Mesendoderm (in vitro differentiated cells): ENCODE measurements around the gene EP400.

Experiments
- DNase-seq: peaks from one replicate; pipeline ENCODE4 v3.0.0; 2013
- H2AK5ac ChIP-seq: 2 replicates; pipeline ENCODE4 v1.6.1; 2013; ENCODE audit warnings: low read length, inconsistent platforms
- H2BK120ac ChIP-seq: 2 replicates; pipeline ENCODE4 v1.6.1; 2013; ENCODE audit warnings: low read depth, mild to moderate bottlenecking, low read length, moderate library complexity, mixed read lengths
- H2BK15ac ChIP-seq: replicated peaks from 2 replicates; pipeline ENCODE4 v1.6.1; 2013; ENCODE audit warnings: low read depth, mild to moderate bottlenecking, moderate library complexity
- H2BK5ac ChIP-seq: 2 replicates; pipeline ENCODE4 v1.6.1; 2013; ENCODE audit warnings: low read length, inconsistent platforms
- H3K18ac ChIP-seq: 2 replicates; pipeline ENCODE4 v1.6.1; 2013; ENCODE audit warnings: mild to moderate bottlenecking, low read length, mixed read lengths
- H3K23ac ChIP-seq: one replicate; pipeline ENCODE4 v1.6.1; 2013; ENCODE audit warnings: low read length
- H3K27ac ChIP-seq: 2 replicates; pipeline ENCODE4 v1.5.1; 2013; ENCODE audit warnings: low read depth, mild to moderate bottlenecking, inconsistent platforms, low read length, moderate library complexity
- H3K27me3 ChIP-seq: 2 replicates; pipeline ENCODE4 v1.6.1; 2013; ENCODE audit warnings: low read length, control low read depth, mild to moderate bottlenecking, inconsistent platforms; ENCODE audit not compliant: insufficient read depth, poor library complexity
- H3K36me3 ChIP-seq: 2 replicates; pipeline ENCODE4 v1.6.1; 2013; ENCODE audit warnings: low read length, inconsistent platforms; ENCODE audit not compliant: control insufficient read depth, insufficient read depth
- H3K4ac ChIP-seq: one replicate; pipeline ENCODE4 v1.6.1; 2013; ENCODE audit warnings: low read depth, mild to moderate bottlenecking, low read length, moderate library complexity
- H3K4me1 ChIP-seq: 2 replicates; pipeline ENCODE4 v1.6.1; 2013; ENCODE audit warnings: low read depth, low read length, inconsistent platforms; ENCODE audit not compliant: control insufficient read depth
- H3K4me2 ChIP-seq: 2 replicates; pipeline ENCODE4 v1.6.1; 2013; ENCODE audit warnings: low read length
- H3K4me3 ChIP-seq: 2 replicates; pipeline ENCODE4 v1.5.1; 2013; ENCODE audit warnings: mild to moderate bottlenecking, low read length
- H3K56ac ChIP-seq: one replicate; pipeline ENCODE4 v1.6.1; 2013; ENCODE audit warnings: low read length
- H3K79me1 ChIP-seq: 2 replicates; pipeline ENCODE4 v1.6.1; 2013; ENCODE audit warnings: low read length, inconsistent platforms
- H3K79me2 ChIP-seq: 2 replicates; pipeline ENCODE4 v1.6.1; 2013; ENCODE audit warnings: mild to moderate bottlenecking, low read length; ENCODE audit not compliant: control insufficient read depth, insufficient read depth
- H3K9ac ChIP-seq: 2 replicates; pipeline ENCODE4 v1.6.1; 2013; ENCODE audit warnings: low read length, inconsistent platforms
- H4K5ac ChIP-seq: one replicate; pipeline ENCODE4 v1.6.1; 2013; ENCODE audit warnings: low read length
- H4K8ac ChIP-seq: one replicate; pipeline ENCODE4 v1.6.1; 2013; ENCODE audit warnings: low read depth, mild to moderate bottlenecking, control low read depth, low read length, moderate library complexity
- WGBS: extraction: QIAGEN DNeasy Blood & Tissue Kit; methylation state at CpG from one replicate; pipeline ENCODE4 v1.1.7; 2013; ENCODE audit warnings: low lambda C conversion rate, missing lambda C conversion rate; ENCODE audit not compliant: insufficient coverage; ENCODE audit errors: extremely low coverage; 5-methylcytosine and 5-hydroxymethylcytosine counted together

Gene EP400

GRCh38 chr12:132061641-132062430 lies 112.1 kb downstream of the EP400 start:
- no peak for DNase-seq
- Histone ChIP-seq H3K23ac (no peak overlapping the region), H3K18ac (no peak overlapping the region), H3K36me3 (peaks cover 9% of the 10 kb centered on the region), H2AK5ac (no peak overlapping the region), H3K4me1 (no peaks in the 10 kb centered on the region), H3K27ac (no peak overlapping the region), H3K4me3 (no peak overlapping the region), H2BK5ac (no peak overlapping the region), H3K79me1 (no peaks in the 10 kb centered on the region), H3K79me2 (no peaks in the 10 kb centered on the region), H3K4ac (no peak overlapping the region), H3K56ac (no peak overlapping the region), H3K9ac (no peak overlapping the region), H4K5ac (no peak overlapping the region), H3K27me3 (no peaks in the 10 kb centered on the region), H2BK15ac (no peak overlapping the region), H4K8ac (no peak overlapping the region), H2BK120ac (no peak overlapping the region), H3K4me2 (no peak overlapping the region)
- no CpG with 5 or more reads among the region's 30 CpGs for WGBS

- Histone ChIP-seq H2AK5ac (no peak overlapping the region), H3K27ac (no peak overlapping the region), H3K9ac (no peak overlapping the region), H3K79me2 (no peaks in the 10 kb centered on the region), H3K4me3 (no peak overlapping the region), H4K5ac (no peak overlapping the region), H3K36me3 (peaks cover 9% of the 10 kb centered on the region), H3K4me2 (no peak overlapping the region), H3K18ac (no peak overlapping the region), H4K8ac (no peak overlapping the region), H3K4ac (no peak overlapping the region), H3K4me1 (no peaks in the 10 kb centered on the region), H2BK120ac (no peak overlapping the region), H2BK5ac (no peak overlapping the region), H3K23ac (no peak overlapping the region), H3K56ac (no peak overlapping the region), H3K79me1 (no peaks in the 10 kb centered on the region), H2BK15ac (no peak overlapping the region), H3K27me3 (no peaks in the 10 kb centered on the region)
- DNase-seq: no peak
- WGBS: no CpG with 5 or more reads among the region's 14 CpGs
Observed at GRCh38 chr12:132062481-132062880, 112.7 kb downstream of the EP400 start.

GRCh38 chr12:132063491-132063890 lies 113.7 kb downstream of the EP400 start:
- Histone ChIP-seq H3K79me2 (no peaks in the 10 kb centered on the region), H3K4me2 (no peak overlapping the region), H3K56ac (no peak overlapping the region), H3K9ac (no peak overlapping the region), H3K23ac (no peak overlapping the region), H3K18ac (no peak overlapping the region), H2BK5ac (no peak overlapping the region), H3K79me1 (no peaks in the 10 kb centered on the region), H4K8ac (no peak overlapping the region), H3K36me3 (peaks cover 11% of the 10 kb centered on the region), H3K4me1 (no peaks in the 10 kb centered on the region), H3K27me3 (no peaks in the 10 kb centered on the region), H2AK5ac (no peak overlapping the region), H4K5ac (no peak overlapping the region), H2BK120ac (no peak overlapping the region), H3K4me3 (no peak overlapping the region), H2BK15ac (no peak overlapping the region), H3K4ac (no peak overlapping the region), H3K27ac (no peak overlapping the region)
- no CpG with 5 or more reads among the region's 10 CpGs for WGBS
- DNase-seq: no peak

- H3K79me2 ChIP-seq: no peaks in the 10 kb centered on the region
- H3K36me3 ChIP-seq: peaks cover 13% of the 10 kb centered on the region
Observed at GRCh38 chr12:132064631-132065030, 114.9 kb downstream of the EP400 start.

GRCh38 chr12:132065203-132065602 lies 115.5 kb downstream of the EP400 start:
- Histone ChIP-seq H2BK15ac (no peak overlapping the region), H4K5ac (no peak overlapping the region), H3K4me1 (no peaks in the 10 kb centered on the region), H3K36me3 (peaks cover 13% of the 10 kb centered on the region), H3K23ac (no peak overlapping the region), H3K4me2 (no peak overlapping the region), H3K79me2 (no peaks in the 10 kb centered on the region), H3K4me3 (no peak overlapping the region), H2BK5ac (no peak overlapping the region), H3K56ac (no peak overlapping the region), H3K9ac (no peak overlapping the region), H3K4ac (no peak overlapping the region), H3K27ac (no peak overlapping the region), H2BK120ac (no peak overlapping the region), H3K79me1 (no peaks in the 10 kb centered on the region), H3K18ac (no peak overlapping the region), H4K8ac (no peak overlapping the region), H3K27me3 (no peaks in the 10 kb centered on the region), H2AK5ac (no peak overlapping the region)
- WGBS: no CpG with 5 or more reads among the region's 10 CpGs
- no peak for DNase-seq

More at GRCh38 chr12:132064631-132065030, 114.9 kb downstream of the EP400 start:
- Histone ChIP-seq H3K79me1 (no peaks in the 10 kb centered on the region), H3K27me3 (no peaks in the 10 kb centered on the region), H3K18ac (no peak overlapping the region), H4K8ac (no peak overlapping the region), H2BK5ac (no peak overlapping the region), H3K9ac (no peak overlapping the region), H2BK120ac (no peak overlapping the region), H3K4ac (no peak overlapping the region), H3K4me2 (no peak overlapping the region), H3K27ac (no peak overlapping the region), H3K4me3 (no peak overlapping the region), H3K56ac (no peak overlapping the region), H3K23ac (no peak overlapping the region), H4K5ac (no peak overlapping the region), H3K4me1 (no peaks in the 10 kb centered on the region), H2BK15ac (no peak overlapping the region), H2AK5ac (no peak overlapping the region)
- no peak for DNase-seq
- WGBS: no CpG with 5 or more reads among the region's 19 CpGs
